SHP77 treated with DMSO at 0.1 percent for 48 hours (cell line): ENCODE results near the gene AKT1.

ENCODE experiments used
- DNase-seq: peaks from one replicate; lab custom pipeline; 2025; lab: John Stamatoyannopoulos, UW

The AKT1 gene

GRCh38 chr14:104739026-104739425 lies 56.5 kb downstream of the AKT1 start:
- no peak for DNase-seq

DNA sequence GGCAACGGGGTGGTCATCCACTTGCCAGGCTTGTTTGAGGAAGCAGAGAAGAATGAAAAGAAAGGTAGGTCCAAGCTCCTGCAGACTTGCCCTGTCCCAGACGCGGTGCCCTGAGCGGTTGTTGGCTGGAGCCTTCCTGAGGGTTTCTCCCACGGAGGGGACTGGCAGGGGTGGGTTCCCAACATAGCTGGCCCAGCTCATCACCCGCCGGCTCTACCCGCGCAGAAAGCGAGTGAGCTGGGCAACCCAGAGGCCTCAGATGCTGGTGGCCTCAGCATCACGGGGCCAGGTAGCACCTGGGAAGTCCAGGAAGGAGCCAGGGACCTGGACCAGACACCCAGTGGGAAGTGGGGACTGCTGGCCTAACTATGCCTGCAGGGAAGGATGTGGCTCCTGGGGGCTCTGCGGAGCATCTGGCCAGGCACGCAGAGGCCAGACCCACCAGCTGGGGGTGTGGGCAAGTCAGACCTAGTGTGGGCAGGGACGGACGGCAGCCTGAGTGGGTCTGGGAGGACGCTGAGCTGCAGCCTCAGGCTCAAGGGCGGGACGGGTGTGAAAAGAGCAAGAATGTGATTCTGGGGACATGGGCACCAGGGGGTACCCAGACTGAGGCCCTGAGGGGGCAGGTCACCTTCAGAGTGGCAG lies 57.1 kb downstream of the AKT1 start:
- no peak for DNase-seq

- no peak for DNase-seq
These were observed 59.5 kb downstream of the AKT1 start for GRCh38 chr14:104735830-104736642.

DNA sequence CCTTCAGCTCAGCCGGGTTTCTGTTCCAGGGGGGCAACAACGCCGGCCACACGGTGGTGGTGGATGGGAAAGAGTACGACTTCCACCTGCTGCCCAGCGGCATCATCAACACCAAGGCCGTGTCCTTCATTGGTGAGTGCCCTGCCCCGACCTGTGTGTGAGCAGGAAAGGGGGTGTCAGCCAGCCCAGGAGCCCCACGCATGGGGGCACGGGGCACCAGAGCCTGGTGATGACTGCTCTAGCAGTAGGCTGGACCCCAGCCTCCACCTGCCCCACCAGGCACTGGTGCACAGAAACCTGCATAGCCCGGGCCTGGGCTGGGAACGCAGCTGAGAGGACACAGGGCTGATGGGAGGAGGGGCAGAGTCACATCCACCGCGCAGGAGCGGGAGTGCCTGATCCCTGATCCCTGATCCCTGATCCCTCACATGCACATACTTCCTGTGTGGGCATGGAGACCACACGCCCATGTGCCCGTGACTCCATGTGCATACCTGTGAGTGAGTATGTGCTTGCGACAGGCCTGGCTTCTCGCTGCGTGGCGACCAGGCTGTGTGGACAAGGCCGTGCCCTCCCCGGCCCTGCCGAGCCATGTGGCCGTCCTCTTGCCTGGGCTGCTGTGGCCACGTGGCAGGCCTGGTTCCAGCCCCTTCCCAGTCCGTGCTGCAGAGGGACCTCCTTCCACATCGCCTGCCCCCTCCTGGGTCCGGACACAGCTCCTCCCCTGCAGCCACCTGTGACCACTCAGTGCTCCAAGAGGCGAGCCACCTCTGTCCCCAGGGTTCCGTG lies 60.4 kb downstream of the AKT1 start:
- DNase-seq: peak; percentile 71

DNA sequence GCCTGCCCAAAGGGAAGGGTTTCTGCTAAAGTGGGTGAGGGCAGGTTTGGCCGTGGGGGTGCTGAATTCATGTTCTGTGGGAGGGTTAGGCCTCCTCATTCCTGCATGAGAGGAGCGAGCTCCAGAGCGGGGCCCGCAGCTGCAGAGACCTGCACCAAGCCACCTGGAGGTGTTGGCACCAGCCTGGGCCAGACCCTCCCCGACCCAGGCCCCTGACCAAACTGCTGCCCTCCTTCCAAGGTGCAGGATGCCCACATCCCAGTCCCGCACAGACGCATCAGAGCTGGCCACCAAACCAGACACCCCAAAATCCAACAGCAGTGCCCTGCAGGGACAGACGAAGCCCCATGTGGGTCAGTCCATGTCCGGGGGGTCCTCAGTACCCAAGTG lies 61.0 kb downstream of the AKT1 start:
- DNase-seq: no peak

DNA sequence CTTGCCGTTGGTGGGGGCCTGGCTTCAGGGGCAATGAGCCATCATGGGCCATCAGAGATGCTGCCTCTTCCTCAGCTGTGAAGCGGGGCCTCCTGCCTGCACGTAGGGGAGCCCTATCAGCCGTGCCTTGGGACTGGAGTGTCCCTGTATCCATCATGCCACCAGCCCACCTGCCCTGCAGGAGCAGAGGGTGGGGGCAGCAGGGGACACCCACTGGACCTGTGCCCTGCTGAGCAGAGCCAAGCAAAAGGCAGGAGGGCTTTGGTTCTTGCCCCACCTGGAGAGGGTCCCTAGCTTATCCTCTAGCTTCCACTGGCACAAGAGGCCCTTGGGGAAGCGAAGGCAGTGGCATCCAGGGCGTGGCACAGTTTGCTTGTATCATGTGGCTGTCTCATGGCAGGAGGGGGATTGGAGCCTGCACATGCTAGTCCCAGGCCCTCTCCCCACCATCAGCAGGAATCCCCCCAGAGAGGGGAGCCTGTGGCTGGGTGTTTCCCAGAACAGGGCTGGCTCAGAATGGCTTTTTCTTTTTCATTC lies 61.4 kb downstream of the AKT1 start:
- no peak for DNase-seq

GRCh38 chr14:104732931-104733681 lies 62.4 kb downstream of the AKT1 start:
- no peak for DNase-seq

GRCh38 chr14:104732355-104732804 lies 63.2 kb downstream of the AKT1 start:
- peak; percentile 31 for DNase-seq

GRCh38 chr14:104731320-104732294 lies 63.9 kb downstream of the AKT1 start:
- DNase-seq: peak; percentile 34

DNA sequence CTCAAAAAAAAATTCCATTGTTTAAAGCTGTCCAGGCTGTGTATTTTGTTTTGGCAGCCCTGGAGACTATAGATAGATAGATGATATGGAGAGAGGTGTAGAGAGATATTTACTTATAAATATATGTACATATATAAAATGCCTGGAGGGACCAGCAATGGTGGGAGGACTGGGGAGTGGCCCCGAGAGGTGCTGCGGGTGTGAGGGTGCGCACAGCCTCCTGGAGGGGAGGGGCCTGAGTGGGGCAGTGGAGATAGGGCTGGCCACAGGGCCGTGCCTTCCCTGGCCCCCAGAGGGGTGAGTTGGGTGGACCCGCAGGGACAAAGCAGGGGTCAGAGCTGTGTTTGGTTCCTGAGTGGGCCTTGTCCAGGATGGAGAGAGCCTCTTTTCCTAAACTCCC lies 65.1 kb downstream of the AKT1 start:
- no peak for DNase-seq

DNA sequence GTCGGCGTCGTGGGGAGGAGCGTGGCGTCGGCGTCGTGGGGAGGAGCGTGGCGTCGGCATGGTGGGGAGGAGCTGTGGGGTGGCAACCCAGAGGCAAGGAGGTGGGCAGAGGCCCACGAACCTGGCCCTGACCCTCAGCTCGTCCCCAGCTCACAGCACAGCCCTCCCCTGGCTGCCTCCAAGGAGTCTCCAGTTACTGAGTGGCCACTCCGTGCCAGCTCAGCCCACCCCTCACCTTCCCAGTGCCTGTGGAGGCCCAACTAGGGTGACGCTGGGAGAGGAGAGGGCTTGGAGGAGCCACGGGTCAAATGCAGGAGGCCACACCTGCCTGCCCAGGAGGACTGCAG lies 65.7 kb downstream of the AKT1 start:
- DNase-seq: no peak

- peak; percentile 6 for DNase-seq
These were observed 66.2 kb downstream of the AKT1 start for GRCh38 chr14:104729176-104729834.

DNA sequence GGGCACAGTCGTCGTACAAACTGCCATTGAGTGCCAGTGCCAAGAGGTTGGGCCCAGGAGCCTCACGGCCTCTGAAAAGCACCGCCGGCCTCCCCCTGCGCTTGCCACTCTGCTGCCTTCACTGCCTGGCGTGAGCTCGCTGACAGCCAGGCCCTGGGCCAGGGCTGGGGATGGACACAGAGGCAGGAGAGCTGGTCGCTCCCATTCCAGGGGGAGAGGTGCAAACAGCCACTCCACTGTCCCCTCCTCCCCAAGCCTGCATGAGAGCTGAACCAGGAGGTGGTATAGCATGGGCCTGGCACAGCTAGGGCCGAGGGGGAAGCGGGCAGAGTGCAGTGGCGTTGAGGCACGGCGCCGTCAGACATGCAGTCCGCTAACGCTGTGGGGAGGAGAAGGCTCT lies 66.9 kb downstream of the AKT1 start:
- DNase-seq: no peak

DNA sequence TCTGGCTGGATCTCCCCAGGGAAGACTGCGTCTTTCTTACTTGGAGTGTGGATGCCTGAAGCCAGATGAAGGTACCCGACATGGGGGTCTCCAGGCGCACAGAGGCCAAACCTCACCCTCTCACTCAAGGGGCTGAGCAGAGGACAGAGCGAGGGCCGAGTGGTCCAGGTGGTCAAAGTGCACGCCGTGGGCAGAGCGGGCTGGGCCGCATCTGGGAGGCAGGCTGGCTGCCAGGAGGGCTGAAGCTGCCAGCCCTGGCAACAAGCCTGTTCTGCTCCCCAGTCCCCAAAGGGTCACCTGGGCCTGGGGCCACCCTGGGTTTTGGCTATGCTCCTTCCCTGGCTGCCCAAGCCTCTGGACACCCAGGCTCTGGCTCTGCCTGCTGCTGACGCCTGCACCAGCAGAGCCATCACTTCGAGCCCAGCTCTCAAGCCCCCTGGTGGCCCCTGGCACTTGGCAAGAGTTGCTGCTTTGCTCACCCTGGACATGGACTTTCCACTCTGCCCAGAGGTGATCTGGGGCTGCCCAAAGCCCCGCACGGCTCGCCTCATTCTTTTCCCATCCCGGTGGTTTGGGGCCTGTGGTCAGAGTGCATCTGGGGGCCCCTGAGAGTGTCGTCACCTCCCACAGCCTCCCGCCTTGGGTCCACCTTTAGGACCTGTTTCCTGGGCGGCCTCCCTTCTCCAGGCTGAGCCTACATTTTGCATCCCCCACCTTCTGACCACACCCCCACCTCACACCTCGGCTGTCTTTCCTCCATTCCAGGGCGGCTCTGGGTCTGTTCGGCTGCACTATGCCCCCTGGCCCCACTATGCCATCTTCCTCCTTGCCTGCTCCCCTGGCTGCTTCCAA lies 68.7 kb downstream of the AKT1 start:
- peak; percentile 13 for DNase-seq

DNA sequence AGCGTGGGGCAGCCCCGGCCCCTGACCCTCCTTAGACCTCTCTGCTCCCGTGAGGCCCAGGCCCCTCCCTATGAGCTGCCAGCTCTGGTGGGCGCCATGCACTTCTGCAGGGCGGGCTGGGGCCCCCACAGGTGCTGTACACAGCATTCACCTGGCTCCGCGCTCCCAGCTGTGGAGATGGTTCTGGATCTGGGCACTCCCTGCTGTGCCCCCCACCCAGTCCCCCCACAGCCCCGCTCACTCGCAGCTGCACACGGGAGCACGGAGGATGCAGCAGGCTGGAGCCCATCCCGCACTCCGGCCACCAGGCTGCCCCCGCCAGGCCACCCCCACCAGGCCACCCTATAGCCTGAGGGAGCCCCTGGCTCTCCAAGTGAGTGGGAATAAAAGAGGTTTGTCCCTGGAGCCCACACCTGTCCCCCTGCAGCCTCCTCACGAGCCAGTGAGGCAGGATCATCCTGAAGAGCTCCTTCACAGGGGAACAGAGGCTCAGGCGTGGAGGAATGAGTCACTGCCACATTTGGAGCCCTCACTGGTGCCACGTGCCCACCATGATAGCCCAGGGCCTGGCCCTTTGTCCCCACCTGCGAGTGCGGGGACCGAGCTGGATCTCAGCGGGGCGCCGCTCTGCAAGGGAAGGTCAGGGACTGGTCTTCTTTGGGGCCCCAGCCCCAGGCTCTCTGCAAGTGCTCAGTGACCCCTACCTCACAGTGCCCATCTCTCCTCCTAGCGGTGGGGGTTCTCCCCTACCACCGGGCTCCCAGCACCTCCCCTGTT lies 69.6 kb downstream of the AKT1 start:
- DNase-seq: no peak

GRCh38 chr14:104724981-104725771 lies 70.4 kb downstream of the AKT1 start:
- peak; percentile 32 for DNase-seq

GRCh38 chr14:104724407-104724980 lies 71.1 kb downstream of the AKT1 start:
- DNase-seq: no peak
